Body of pancreas (tissue), 4 donors: ENCODE results near the gene ZNF783.

Experiments
- CTCF ChIP-seq, 7 experiments: fragments of 450-650 bp in 4 of 7; fragments of 200-600 bp in 3 of 7; sonication (generic) in 3 of 7; IDR thresholded peaks; one replicate each; pipeline ENCODE4 v1.5.1; 2016 to 2019; ENCODE audit warnings: antibody characterized with exemption in 7 of 7
- POLR2A ChIP-seq, 3 donors: fragments of 450-650 bp; IDR thresholded peaks; one replicate each; pipeline ENCODE4 v1.6.1; 2016; ENCODE audit warnings: antibody characterized with exemption in 3 of 3, mild to moderate bottlenecking in 2 of 3

- no peak for TF ChIP-seq CTCF (IDR thresholded peaks at IDR 0.05)
- TF ChIP-seq POLR2A (IDR thresholded peaks at IDR 0.05): no peak
These were observed 16.3 kb upstream of the ZNF783 start for GRCh38 chr7:149245744-149246143.
